Measurements from ENCODE around the gene DEK.

DNA sequence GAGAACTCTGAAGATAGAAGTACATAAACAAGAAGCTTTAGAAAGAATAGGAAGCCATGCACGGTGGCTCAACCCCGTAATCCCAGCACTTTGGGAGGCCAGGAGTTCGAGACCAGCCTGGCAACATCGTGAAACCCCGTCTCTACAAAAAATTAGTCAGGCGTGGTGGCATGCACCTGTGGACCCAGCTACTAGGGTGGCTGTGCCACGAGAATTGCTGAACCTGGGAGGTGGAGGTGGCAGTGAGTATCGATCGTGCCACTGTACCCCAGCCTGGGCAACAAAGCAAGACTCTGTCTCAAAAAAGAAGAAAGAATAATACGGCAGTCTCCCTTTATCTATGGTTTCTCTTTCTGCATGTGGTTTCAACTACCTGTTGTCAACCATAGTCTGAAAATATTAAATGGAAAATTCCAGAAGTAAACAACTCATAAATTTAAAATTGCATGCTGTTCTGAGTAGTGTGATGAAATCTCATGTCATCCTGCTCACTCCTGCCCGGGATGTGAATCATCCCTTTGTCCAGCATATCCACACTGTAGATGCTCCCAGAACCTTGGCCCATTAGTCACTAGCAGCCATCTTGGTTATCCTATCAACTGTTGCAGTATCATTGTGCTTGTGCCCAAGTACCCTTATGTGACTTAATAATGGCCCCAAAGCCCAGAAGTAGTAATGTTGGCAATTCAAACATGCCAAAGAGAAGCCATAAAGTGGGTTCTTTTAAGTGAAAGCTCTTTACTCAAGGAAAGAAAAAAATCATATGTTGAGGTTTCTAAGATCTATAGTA is 22.1 kb downstream of the DEK start:
- TF ChIP-seq, protein P1, sequence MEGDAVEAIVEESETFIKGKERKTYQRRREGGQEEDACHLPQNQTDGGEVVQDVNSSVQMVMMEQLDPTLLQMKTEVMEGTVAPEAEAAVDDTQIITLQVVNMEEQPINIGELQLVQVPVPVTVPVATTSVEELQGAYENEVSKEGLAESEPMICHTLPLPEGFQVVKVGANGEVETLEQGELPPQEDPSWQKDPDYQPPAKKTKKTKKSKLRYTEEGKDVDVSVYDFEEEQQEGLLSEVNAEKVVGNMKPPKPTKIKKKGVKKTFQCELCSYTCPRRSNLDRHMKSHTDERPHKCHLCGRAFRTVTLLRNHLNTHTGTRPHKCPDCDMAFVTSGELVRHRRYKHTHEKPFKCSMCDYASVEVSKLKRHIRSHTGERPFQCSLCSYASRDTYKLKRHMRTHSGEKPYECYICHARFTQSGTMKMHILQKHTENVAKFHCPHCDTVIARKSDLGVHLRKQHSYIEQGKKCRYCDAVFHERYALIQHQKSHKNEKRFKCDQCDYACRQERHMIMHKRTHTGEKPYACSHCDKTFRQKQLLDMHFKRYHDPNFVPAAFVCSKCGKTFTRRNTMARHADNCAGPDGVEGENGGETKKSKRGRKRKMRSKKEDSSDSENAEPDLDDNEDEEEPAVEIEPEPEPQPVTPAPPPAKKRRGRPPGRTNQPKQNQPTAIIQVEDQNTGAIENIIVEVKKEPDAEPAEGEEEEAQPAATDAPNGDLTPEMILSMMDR (IDR thresholded peaks at IDR 0.05; ENCODE audit: insufficient read depth, low read depth, low read length), result no peak
- no peak for TF ChIP-seq EZH2 (IDR thresholded peaks at IDR 0.05; ENCODE audit: insufficient read depth, low read length)

All from astrocyte (in vitro differentiated cells and primary cell).